ENCODE data around the gene PABPN1. TPM values are rescaled to one million over a fixed set of nuclear protein-coding genes. Genes with fewer than 3 reads are reported as not detected.
A peak's percentile ranks its signal among the peaks of the same experiment; 100 is the strongest.
"Not testable (repeated sequence)": the region's sequence is repeated elsewhere in the genome, so short reads cannot be mapped to it uniquely, and the experiment has no call there.

The PABPN1 gene, protein sequence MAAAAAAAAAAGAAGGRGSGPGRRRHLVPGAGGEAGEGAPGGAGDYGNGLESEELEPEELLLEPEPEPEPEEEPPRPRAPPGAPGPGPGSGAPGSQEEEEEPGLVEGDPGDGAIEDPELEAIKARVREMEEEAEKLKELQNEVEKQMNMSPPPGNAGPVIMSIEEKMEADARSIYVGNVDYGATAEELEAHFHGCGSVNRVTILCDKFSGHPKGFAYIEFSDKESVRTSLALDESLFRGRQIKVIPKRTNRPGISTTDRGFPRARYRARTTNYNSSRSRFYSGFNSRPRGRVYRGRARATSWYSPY
- 62.2 and 79.9 TPM in 2 replicates for total RNA-seq

DNA sequence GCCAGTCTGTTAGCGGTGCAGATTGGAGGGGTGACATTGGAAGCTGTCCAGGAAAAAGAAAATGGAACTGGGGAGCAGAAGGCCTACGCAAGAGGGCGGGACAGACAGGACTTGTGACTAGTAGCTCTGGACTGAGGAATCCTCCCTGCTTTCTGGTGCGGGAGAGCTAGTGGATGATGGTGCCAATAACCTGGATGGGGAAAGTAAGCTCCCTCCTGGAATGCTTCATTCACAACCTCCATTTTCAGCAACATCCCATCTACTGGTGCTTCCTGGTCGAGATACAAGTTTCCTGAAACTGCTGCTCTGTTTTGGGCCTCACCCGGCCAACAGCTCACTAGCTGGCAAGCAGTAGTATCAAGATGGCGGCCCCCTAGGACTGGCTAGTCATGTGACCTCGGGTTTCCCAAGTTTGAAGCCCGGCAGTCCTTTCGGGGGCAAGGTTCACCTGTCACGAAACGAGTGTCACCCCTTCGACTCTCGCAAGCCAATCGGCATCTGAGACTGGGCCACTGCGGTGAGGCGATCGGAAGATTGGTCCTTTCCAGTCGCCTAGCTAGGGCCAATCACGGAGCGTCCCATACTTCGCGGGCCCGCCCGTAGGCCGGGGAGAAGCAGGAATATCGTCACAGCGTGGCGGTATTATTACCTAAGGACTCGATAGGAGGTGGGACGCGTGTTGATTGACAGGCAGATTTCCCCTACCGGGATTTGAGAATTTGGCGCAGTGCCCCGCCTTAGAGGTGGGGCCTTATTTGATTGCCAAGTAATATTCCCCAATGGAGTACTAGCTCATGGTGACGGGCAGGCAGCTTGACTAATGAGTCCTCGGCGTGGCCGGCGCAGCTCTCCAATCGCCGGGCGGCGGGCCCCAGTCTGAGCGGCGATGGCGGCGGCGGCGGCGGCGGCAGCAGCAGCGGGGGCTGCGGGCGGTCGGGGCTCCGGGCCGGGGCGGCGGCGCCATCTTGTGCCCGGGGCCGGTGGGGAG lies at the start of gene PABPN1:
Gene PABPN1, plus strand, starts transcription at position 874 of the 988 bp plus-strand sequence. Its CDS starts 13 bp downstream, at position 887.
- peak within 1 kb of the TSS; percentile 97 for H3K4me3 ChIP-seq (ENCODE audit: low read depth, low read length)
- TF ChIP-seq, protein P1, sequence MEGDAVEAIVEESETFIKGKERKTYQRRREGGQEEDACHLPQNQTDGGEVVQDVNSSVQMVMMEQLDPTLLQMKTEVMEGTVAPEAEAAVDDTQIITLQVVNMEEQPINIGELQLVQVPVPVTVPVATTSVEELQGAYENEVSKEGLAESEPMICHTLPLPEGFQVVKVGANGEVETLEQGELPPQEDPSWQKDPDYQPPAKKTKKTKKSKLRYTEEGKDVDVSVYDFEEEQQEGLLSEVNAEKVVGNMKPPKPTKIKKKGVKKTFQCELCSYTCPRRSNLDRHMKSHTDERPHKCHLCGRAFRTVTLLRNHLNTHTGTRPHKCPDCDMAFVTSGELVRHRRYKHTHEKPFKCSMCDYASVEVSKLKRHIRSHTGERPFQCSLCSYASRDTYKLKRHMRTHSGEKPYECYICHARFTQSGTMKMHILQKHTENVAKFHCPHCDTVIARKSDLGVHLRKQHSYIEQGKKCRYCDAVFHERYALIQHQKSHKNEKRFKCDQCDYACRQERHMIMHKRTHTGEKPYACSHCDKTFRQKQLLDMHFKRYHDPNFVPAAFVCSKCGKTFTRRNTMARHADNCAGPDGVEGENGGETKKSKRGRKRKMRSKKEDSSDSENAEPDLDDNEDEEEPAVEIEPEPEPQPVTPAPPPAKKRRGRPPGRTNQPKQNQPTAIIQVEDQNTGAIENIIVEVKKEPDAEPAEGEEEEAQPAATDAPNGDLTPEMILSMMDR (conservative IDR thresholded peaks at IDR 0.05; ENCODE audit: low read depth, low read length), result no peak
- DNase-seq (ENCODE audit: low read depth), result peak; percentile 99

DNA sequence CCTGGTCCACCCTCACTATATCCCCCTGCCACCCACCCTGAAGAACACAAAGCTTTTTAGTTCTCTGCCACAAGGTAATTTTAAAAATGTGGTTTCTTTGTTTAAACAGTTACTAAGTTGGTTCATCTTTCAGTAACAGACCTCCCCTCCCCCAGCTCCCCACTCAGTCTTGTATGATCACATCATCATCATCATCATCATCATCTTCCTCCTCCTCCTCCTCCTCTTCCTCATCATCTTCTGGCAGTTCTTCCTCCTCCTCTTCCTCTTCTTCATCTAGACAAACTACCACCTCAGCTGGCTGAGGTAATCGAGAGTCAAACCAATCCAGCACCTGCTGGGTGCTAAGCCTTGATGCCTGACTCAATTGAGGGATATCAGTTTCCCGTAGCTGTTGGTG lies 45.8 kb upstream of the PABPN1 start:
- TF ChIP-seq, protein P1 (conservative IDR thresholded peaks at IDR 0.05; ENCODE audit: low read depth, low read length), result no peak
- no peak for DNase-seq (ENCODE audit: low read depth)
- H3K4me3 ChIP-seq (ENCODE audit: low read depth, low read length), result no peak overlapping the region

DNA sequence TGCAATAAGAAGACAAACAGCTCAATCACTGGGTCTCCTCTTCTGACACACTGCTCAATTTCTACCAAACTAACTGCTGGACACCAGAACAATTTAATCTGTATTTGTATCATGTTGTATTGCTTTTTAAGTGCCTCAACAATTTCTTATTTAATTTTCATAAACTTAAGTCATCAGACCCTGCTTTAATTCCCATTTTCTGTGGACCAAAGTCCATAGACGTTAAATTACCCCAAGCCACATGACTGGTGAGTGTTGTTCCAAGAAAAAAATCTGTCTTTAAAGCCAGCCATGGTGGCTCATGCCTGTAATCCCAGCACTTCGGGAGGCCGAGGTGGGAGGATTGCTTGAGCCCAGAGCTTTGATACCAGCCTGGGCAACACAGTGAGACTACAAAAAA lies 44.1 kb upstream of the PABPN1 start:
- no peak overlapping the region for H3K4me3 ChIP-seq (ENCODE audit: low read depth, low read length)
- DNase-seq (ENCODE audit: low read depth), result no peak
- TF ChIP-seq, protein P1 (conservative IDR thresholded peaks at IDR 0.05; ENCODE audit: low read depth, low read length), result no peak

DNA sequence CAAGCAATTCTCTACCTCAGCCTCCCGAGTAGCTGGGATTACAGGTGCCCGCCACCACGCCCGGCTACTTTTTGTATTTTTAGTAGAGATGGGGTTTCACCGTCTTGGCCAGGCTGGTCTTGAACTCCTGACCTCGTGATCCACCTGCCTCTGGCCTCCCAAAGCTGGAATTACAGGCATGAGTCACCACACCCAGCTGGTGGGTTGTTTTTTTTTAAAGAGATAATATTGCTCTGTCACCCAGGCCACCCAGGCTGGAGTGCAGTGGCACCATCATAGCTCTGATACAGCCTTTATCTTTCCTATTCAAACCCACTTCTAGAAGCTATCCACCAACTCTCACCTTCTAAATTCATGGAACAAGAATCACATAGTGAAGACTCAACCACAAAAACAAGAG lies 43.3 kb upstream of the PABPN1 start:
- DNase-seq (ENCODE audit: low read depth); H3K4me3 ChIP-seq (ENCODE audit: low read depth, low read length): not testable (repeated sequence)

DNA sequence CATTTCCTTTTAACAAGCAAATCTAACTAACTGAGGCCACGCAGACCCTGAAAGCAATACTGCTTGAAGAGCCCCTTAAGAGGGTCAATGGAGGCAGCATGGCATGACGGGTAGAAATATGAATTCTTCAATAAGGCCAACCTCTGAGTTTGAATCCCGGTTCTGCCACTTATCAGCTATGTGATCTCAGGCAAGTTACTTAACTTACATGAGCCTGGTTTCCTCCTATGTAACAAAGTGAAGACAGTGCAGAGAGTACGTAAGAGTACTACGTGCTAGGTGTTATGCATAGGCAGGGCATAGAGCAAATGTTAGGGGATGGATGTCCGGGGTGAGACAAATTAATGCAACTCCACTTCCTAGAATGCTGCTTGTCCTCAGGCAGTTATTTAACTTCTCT lies 40.0 kb upstream of the PABPN1 start:
- DNase-seq (ENCODE audit: low read depth), result no peak
- no peak overlapping the region for H3K4me3 ChIP-seq (ENCODE audit: low read depth, low read length)
- TF ChIP-seq, protein P1 (conservative IDR thresholded peaks at IDR 0.05; ENCODE audit: low read depth, low read length), result no peak

DNA sequence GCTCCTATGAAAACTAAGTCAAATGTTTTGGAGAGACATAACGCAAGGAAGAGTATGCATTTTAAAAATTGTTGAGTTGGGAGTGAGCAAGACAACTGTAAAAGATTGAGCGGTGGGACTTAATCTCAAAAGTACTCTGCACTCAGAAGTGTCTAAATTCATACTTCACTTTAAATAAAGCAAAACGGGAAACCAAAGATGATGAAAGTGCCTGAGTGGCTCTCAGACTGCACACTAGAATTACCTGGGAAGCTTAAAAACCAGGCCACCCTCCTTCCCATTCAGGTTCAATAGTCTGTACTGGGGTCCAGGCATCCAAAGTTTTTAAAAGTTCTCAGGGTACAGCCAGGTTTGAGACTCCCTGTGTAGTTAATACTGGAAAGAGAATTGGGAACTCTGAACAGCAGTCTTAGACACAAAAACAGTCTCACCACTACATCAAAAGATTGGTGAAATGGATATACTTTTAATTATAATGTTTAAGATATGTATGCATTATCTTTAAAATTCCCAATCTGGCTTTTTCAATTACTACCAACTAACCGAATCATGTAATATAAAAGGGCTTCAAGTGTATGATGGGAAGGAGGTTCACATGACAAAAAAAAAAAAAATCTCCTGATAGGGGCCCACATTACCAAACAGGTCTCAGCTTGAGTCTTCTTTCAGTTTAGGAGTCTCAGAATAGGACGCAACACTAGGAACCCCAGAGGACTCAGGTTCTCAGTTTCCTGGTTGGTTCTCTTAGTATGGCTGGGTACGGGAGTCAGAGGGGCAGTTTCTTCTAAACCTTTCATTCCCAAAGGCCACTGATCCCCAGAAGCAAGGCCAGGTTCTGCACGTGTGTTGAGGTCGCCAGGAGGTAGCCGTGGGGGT lies 36.4 kb upstream of the PABPN1 start:
- peak overlapping the region; percentile 98 for H3K4me3 ChIP-seq (ENCODE audit: low read depth, low read length)
- TF ChIP-seq, protein P1 (conservative IDR thresholded peaks at IDR 0.05; ENCODE audit: low read depth, low read length), result no peak
- no peak for DNase-seq (ENCODE audit: low read depth)

Data from epithelial cell of proximal tubule (primary cell).